HS-5 (cell line): ENCODE results near the gene SLC35F2.
"Not testable (repeated sequence)": the region's sequence is repeated elsewhere in the genome, so short reads cannot be mapped to it uniquely, and the experiment has no call there.

Source experiments
- DNase-seq: peaks from one replicate; pipeline ENCODE4 v3.0.0-alpha.2; 2012; ENCODE audit warnings: low read depth

SLC35F2 gene

DNA sequence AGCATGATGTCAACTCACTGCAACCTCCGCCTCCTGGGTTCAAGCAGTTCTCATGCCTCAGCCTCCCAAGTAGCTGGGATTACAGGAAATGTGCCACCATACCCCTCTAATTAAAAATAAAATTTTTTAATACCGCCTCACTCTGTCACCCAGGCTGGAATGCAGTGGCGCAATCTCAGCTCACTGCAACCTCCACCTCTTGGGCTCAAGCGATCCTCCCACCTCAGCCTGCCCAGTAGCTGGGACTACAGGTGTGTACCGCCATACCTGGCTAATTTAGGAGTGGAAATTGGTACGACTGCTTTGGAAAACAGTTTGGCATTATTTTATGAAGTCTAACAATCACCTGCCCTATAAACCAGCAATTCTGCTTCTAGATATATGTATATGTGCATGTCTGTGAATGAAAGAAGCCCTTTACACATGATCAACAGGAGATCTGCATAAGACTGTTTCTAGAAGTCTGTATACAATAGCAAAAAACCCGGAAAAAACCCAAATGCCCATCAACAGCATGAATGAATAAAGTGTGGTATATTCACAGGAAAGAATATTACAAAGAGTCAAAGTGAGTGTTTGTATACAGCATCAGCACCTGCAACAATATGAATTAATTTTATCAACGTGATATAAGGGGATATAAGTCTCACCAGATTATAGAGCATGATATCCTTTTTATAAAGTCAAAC, 16.0 kb downstream of the SLC35F2 start:
- no peak for DNase-seq

DNA sequence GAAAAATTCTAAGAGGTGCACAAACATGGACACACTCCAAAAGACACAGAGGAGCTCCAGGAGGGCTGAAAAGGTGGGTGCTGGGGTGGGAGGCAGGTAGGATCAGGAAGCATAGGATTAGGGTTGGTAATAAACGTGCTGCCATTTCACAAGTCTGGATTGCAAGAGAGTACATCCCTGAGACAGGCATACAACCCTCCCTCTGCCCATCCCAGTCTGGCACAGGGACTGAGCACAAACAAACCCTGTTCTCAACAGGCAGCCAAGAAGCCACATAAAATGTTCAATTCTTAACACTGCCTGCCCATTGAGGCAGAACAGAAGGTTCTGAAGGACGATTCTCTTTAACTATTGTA, 18.5 kb downstream of the SLC35F2 start:
- no peak for DNase-seq

DNA sequence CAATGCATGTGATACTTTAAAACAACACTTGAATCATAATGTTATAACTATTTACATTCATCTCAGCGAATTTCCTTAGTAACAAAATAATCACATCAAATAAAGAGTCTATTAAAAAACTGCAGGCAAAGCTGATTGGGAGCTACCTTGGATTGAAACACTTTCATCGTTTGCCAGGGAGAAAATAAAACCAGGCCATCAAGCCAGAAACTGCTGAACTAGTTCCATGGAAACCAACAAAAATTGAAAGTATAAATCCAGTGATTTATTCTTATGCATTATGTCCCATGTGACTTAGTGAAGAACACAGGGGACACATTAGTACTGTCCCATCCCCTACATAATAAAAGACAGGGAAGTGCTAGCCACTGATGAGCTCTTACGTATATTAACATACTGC, 21.7 kb downstream of the SLC35F2 start:
- no peak for DNase-seq

DNA sequence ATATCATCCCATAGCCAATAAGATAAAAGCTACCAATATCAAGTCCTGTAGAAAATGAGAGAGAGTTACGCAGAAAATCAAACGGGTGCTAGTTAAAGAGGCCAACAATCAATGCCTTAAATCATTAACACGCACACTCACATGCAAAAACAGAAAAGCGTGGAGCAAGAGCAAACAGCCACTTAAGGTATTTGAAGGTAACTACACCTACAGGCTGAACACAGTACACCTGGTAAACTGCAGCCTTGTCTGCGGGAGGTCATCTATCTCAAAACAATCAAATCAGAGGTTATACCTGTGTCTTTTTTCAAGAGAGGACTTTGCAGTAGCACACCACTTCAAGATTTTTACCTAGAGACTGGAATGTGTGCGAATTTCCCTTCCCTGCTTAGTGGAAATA, 23.6 kb downstream of the SLC35F2 start:
- no peak for DNase-seq

DNA sequence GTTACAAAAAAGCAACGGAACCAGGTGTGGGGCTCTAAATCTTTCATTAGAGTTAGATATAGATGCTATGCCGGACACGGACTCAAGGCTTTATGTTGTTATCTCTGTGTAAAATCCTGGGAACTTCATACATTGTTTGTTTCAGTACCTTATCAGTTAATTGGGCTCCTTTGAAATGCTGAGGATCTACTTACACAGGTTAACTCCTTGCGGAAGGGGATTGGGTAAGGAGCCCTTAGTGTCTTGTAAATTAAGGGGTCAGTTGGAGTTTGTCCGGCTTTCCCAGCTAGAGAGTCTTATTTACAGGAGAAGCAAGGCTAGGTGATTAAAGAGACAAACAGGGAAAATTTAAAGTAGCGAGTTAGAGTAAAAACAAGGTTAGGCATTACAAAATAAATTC, 24.7 kb downstream of the SLC35F2 start:
- not testable (repeated sequence) for DNase-seq

DNA sequence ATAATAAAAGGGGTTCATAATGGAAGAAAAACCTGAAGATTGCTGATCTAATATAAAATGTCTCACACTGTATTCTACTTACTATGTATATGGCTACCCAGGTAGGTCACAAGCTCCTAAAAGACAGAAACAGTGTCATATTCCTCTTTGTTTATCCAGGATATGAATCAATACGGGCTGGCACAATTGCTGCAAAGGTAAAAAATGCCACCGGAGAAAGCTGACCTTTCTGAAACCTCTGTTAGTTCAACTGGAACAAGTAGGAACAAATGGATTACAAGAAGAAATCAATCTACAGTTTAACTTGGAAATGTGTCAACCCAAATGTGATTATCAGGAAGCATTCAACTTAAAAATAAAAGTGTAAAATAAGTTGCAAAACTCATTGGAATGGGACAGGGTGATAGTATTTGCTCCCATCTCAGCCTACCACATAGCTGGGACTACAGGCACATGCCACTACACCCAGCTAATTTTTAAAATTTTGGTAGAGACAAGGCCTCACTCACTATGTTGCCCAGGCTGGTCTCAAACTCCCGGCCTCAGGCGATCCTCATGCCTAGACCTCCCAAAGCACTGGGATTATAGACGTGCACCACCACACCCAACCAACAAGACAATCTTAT, 27.6 kb downstream of the SLC35F2 start:
- no peak for DNase-seq

DNA sequence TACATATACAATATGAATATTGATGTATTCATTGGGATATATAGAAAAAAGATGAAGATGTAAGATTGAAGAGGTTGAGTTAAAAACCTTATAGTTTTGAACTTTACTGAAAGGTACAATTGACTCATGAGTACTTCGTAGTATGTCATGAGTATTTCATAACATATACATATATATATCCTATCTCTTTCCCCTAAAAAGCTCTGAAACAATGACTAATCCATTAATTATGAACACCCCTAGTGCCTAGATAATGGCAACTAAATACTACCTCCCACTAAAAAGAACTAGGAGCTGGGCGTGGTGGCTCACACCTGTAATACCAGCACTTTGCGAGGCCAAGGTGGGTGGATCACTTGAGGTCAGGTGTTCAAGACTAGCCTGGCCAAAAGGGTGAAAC, 31.5 kb downstream of the SLC35F2 start:
- no peak for DNase-seq

DNA sequence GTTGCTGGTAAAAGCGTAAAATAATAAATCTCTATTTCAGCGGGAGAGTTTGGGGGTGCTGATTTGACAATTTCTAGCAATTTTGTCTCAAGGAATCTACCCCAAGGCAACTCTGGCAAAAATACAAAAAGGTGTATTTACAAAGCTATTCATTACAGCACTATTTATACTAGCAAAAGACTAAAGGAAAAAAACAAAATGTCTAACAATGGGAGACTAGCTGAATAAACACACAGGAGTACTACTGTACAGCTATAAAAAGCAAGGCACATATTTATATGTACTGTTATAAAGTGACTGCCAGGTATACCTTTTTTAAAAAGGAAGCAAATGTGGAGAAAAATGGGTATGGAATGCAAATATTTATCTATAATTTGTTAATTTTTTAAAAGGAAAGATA, 32.7 kb downstream of the SLC35F2 start:
- no peak for DNase-seq

DNA sequence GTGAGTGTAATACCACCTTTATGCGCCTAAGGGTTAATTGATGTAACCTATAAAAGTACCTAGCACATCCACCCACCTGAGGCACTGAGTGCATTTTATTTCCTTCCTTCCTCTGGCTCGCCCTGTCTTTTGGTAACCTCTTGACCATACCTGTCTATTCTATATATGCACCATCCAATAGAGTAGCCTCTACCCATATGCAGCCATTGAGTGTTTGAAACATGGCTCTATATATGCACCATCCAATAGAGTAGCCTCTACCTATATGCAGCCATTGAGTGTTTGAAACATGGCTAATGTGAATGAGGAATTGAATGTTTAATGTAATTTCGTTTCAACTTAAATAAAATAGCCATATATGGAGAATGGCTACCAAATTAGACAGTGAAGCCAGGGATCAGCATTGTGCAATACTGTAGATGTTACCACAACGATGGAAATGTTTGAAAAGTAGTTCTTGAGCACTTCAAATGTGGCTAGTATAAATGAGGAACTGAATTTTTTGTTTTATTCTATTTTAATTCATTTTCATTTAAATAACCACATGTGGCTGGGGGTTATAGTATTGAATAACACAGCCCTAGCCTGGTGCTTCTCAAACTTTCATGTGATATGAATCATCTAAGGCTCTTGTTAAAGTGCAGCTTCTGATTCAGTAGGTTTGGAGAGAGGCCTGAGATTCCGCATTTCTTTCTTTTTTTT, 33.8 kb downstream of the SLC35F2 start:
- no peak for DNase-seq

DNA sequence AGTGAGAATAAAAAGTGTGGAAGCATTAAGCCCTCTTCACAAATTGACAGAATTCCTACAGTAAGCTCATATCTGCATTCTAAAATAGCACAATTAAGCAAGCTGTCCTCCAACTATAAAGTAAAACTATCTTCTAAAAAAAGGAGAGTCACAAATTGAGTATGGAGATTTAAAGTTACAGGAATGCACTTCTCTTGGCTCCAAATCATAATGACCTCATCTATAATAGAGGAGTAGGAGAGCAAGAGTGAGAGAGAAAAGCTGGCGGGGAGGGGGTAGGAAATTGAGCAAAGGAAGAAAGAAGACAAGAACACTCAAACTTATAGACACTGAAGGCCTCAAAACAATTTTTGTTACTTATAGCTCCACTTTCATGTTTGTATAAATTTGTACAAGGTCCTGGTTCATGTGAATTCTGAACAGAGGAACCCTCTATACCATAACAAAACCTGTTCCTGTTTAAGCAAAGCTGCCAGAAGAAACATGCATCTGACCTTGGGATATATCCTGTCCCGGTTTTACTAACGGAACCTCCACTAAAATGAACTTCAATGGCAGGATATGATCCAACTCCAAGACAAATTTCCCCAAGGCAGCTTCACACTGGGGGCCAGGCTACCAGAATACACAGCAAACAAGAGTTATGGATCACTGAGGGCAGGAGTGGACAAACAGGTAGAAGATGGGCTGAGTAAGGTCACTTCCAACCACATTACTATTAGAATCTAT, 37.2 kb downstream of the SLC35F2 start:
- no peak for DNase-seq

DNA sequence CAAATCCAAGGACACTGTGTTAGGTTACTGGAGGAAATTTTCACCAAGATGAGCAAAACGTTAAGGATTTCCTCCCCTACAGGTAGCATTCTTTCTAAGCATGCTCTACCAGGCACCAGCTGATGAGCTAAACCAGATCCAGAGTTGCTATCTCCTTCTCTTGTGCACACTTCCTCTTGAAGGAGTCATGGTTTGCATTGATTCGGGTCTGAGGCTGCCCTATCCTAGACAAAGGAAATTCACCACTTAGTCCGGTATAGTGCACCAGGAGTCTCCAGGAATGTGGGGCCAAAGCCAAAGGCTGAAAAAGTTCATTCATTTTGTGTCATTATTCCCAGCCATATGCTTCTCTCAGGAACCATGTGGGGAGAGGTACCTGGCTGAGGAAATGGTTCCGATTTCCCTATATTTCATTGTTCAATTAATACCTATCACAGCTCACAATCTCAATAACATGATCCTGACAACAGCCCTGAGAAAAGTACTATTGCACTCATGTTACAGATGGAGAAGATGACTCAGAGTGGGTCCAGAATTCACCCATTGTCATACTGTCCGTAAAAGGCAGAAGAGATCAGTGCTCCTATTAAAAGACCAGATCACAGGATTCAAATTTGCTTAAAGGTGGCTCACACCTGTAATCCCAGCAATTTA, 39.1 kb downstream of the SLC35F2 start:
- DNase-seq, result no peak

DNA sequence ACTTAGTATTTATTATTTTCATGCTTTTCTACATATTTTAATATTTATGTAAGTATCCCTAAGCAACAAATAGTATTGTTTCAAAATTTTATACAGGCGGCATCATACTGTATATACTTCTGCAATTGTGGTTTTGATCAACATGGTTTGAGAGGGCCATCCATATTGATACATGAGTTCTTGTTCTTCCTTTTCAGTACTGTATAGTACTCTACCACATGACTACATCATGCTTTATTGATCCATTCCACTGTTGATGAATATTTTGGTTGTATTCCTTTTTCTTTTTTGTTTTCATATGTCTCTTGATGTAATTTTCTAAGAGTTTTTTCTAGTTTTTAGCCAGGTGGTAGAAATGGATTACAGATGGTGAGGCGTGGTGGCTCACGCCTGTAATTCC, 40.1 kb downstream of the SLC35F2 start:
- DNase-seq, result no peak

DNA sequence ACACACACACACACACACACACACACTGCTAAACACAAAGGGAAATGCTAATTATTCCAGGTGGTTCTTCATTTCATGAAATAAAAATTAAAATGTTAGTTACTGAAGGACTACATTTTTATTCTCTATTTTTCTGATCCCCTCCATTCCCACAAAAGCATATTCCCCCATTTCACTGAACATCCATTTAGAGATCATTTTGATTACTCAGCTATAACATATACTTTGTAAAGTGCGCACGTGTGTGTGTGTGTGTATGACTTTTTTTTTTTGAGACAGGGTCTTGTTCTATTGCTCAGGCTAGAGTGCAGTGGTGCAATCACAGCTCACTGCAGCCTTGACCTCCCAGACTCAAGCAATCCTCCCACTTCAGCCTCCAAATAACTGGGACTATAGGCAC, 42.6 kb downstream of the SLC35F2 start:
- DNase-seq, result no peak

DNA sequence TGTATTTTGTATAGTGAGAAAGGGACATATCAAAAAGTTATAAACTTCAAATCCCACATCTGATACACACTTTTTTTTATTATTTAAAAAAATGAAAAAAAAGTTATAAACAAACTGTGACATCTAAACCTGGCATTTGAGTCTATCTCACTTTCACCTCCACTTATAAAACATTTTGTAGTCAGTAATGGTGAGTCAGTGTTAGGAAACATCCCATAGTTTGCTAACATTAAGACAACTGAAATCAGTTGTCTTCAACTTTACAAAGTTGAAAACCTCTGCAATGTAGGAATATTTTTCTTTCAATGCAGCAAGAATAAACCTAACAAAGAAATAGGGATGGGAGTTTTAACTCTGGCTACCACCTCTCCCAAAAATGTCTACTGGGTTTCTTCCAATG, 47.7 kb downstream of the SLC35F2 start:
- DNase-seq, result no peak

DNA sequence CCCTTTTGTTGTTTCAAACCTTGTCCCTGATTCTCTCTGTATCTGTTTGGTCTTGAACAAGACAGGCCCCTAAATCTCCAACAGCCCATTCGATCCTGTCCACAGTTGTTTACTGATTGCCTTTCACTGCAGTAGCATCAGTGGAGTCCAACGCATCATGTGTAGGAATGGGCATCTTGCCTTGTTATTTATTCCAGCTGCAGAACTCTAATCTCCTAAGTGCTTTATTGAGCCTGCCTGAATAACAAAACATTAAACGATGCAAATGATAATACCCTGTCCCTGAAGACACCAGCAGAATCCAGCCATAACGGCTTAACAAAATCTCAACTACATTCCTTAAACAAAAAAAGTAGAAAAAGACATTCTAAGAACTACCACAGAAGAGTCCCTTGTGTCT, 50.1 kb downstream of the SLC35F2 start:
- DNase-seq, result no peak

DNA sequence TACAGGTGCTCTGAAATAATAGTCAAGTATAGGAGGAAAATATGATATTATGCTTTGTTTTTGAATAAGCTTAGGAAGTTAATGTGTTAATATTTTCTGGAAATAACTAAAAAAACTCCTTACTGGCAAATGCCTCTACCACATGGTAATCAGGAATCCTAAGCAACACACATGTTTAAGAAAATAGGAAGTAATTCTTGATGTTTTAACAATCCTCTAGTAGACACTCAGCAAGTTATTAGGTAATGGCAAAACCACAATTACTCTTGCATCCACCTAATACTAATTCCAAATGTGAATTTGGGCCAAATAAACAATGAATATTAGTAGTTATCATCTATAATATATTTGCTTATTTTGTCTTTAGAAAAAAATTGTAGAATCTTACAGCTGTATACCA, 53.6 kb downstream of the SLC35F2 start:
- DNase-seq, result no peak

DNA sequence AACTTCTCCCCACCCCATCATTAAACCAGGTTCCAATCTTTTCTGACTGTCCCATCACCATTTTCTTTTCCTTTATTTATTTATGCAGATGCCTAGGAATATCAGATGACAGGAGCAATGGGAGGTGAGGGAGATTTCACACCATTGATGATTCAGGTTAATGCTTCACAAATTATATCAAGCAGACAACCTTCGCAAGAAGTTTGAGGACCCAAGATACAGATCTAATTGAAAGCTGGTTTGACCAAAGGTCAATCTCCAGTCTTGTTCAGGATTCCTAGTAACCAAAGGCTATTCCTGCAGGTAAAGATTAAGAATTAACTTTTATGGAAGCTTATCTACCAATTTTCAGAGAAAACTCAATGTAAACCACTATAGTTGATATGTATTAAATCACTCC, 54.4 kb downstream of the SLC35F2 start:
- DNase-seq, result no peak

DNA sequence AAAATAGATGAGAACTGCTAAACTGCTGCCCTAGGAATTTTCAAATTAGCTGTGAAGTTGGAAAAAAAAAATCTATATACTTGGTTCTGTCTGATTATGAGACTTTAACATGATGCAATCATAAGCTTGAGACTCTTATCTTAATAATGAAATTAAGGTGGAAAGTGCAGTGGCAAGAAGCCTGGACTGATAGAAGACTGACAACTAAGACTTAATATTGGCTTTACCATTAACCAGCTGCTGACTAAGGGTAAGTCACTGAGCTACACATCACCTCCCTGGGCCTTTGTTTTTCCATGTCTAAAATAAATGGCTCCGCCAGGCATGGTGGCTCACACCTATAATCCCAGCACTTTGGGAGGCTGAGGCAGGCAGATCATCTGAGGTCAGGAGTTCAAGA, 56.9 kb downstream of the SLC35F2 start:
- no peak for DNase-seq

DNA sequence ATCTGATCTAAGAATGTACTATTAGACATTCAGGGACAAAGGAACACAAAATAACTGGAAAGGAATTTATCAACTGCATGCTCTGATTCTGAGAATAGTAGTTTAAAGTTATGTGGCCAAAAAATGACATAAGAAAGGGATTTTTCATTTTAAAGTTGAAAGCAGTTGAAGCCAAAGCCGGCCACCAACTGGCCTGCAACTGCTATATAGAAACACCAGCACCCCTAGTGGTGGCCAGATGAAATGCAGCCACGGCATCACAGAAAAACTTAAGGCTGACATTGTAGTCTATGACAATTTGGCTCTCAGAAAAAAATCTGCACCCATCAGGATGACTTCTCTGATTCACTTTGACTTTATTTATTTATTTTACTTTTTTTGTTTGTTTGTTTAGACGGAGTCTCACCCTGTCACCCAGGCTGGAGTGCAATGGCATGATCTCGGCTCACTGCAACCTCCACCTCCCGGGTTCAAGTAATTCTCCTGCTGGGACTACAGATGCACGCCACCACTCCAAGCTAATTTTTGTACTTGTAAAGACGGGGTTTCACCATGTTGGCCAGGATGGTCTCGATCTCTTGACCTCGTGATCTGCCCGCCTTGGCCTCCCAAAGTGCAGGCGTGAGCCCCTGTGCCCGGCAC, 59.2 kb downstream of the SLC35F2 start:
- DNase-seq, result peak; percentile 22

DNA sequence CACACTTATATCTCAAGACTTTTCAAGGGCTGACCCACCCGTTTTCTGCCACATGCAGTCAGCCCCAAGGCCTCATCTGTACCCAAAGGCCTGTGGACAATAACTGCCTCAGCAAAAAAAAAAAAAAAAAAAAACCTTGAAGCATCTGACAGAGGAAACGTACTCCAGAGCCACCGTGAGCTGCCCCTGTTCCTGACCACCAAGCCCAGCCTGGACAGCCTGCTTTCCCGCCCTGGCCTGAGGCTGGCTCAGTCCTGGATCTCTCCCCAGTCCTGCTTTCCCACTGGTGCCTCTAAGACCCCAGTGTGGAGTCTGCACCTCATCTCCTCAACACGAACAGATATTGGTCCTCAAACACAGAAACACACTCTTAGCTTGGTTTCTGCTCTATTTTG, 66.5 kb downstream of the SLC35F2 start:
- DNase-seq, result no peak

DNA sequence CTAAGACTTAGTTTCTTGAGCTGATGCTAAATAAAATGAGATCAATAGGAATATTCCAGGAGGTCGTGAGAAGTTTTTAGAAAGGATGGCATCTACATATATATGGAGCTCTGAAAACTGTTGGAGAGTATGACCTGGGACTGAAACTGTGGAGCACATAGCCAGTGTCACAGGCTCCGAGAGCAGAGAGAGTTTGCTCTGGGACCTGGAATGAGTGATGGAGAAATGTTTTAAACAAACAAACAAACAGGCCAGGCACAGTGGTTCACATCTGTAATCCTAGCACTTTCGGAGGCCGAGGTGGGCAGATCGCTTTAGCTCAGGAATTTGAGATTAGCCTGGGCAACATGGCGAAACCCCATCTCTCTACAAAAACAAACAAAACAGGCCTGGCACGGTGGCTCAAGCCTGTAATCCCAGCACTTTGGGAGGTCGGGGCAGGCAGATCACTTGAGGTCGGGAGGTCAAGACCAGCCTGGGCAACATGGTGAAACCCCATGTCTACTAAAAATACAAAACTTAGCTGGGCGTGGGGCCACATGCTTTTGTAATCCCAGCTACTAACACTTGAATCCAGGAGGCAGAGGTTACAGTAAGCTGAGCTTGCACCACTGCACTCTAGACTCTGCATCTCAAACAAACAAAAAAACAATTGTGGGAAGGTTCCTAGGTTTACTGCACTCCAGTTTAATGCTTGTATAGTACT, 67.1 kb downstream of the SLC35F2 start:
- no peak for DNase-seq
